Hematopoietic multipotent progenitor cell treated with erythropoietin and hydrocortisone succinate and interleukin-3 and kit ligand, for 15 days (in vitro differentiated cells): ENCODE measurements around the gene MXD4.

Experiments
- DNase-seq: peaks from one replicate; pipeline ENCODE4 v3.0.0-alpha.2; 2015; ENCODE audit warnings: low spot score

MXD4 gene

GRCh38 chr4:2291705-2292645 lies 30.1 kb upstream of the MXD4 start:
- DNase-seq: no peak

GRCh38 chr4:2290974-2291704 lies 29.2 kb upstream of the MXD4 start:
- no peak for DNase-seq

- DNase-seq: no peak
These were observed 28.6 kb upstream of the MXD4 start for GRCh38 chr4:2290488-2290887.

GRCh38 chr4:2289955-2290333 lies 28.0 kb upstream of the MXD4 start:
- DNase-seq: no peak

- no peak for DNase-seq
These were observed 27.5 kb upstream of the MXD4 start for GRCh38 chr4:2289311-2289954.

GRCh38 chr4:2288051-2288541 lies 26.2 kb upstream of the MXD4 start:
- DNase-seq: no peak

- DNase-seq: no peak
These were observed 25.6 kb upstream of the MXD4 start for GRCh38 chr4:2287594-2287915.

- no peak for DNase-seq
These were observed 25.1 kb upstream of the MXD4 start for GRCh38 chr4:2286904-2287593.

- DNase-seq: no peak
These were observed 23.9 kb upstream of the MXD4 start for GRCh38 chr4:2285613-2286381.

GRCh38 chr4:2284934-2285612 lies 23.2 kb upstream of the MXD4 start:
- no peak for DNase-seq

GRCh38 chr4:2284161-2284933 lies 22.4 kb upstream of the MXD4 start:
- no peak for DNase-seq

GRCh38 chr4:2283199-2283711 lies 21.3 kb upstream of the MXD4 start:
- no peak for DNase-seq

- no peak for DNase-seq
These were observed 19.9 kb upstream of the MXD4 start for GRCh38 chr4:2281575-2282343.

GRCh38 chr4:2280531-2281300 lies 18.8 kb upstream of the MXD4 start:
- DNase-seq: no peak

GRCh38 chr4:2277956-2278355 lies 16.0 kb upstream of the MXD4 start:
- no peak for DNase-seq

- no peak for DNase-seq
These were observed 14.8 kb upstream of the MXD4 start for GRCh38 chr4:2276581-2277325.

GRCh38 chr4:2275546-2276251 lies 13.8 kb upstream of the MXD4 start:
- no peak for DNase-seq
